GM04504 (cell line): Measurements from ENCODE around the gene AP4B1.
A peak's percentile ranks its signal among the peaks of the same experiment; 100 is the strongest.

ENCODE experiments used
- DNase-seq: peaks from one replicate; pipeline ENCODE4 v3.0.0-alpha.2; 2012; ENCODE audit warnings: low read depth

AP4B1 gene

DNA sequence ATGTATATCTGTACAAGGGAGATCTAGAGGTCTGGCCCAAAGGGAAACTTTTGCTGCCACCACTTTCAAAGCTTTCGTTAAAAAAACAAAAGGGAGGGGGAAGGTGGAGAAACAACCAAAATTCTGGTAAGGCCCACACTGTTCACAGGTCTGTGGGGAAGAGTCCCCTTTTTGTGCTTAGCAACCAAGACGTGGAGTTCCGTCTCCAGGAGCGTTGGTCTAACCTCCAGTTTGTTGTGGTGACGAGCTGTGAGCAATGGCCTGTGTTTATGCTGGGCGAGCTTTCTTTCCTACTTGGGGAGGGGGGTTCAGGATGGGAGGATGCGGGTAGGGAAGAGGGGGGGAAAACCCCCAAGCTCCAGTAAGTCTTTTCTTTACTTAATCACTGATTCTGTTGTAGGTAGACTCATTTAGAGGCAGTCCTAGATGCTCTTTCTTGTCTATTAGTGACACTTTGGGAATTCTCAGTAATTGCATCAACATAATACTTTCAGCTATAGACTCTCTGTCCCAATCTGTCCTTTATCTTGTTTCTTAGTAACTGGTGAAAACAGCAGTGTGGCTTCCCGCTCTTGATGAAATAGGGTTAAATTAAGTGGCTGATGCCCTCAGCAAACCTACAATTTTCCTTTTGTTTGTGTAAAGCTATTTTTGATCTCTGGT is 26.0 kb upstream of the AP4B1 start:
- no peak for DNase-seq

DNA sequence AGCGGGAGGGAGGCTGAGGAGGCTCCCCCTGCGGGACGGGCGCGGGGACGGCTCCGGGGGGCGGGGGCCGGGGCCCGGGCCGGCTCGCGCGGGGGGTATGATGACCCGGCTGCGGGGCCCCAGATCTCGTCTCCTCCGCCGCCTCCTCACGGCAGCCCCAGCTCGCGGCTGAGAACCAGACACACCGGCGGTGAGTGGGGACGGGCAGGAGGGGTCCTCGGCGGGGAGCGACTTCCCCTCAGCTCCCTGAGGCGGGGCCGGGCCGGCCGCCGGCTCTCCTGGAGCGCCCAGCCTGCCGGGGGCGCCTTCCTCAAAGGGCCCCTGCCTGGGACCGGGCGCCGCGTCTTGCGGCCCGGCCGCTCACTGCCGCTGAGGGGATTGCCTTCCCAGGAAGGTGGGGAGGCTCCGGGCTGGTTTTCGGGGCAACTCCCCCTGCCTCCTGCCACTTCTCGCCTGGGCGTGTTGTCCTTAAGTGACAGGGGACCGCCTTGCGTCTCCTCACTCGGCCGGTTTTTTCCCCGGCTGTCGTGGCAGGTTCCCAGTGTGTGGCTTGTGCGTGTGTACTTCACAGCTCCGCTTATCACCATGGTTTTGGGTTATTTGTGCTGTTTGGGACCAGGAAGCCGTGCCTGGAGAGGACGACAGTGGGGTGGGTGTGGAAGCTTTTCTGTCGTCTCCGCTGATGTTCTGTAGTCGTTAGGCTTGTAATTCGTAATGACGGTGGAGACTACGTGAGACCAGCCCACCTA is 25.3 kb upstream of the AP4B1 start:
- DNase-seq = no peak

- peak; percentile 73 for DNase-seq
These were observed 24.5 kb upstream of the AP4B1 start, which contains the start of gene HIPK1 for GRCh38 chr1:113928941-113929749. Gene HIPK1 (plus strand): TSS chr1:113929324.

GRCh38 chr1:113928187-113928930 is 23.8 kb upstream of the AP4B1 start:
- DNase-seq = no peak

- DNase-seq = no peak
These were observed 19.9 kb upstream of the AP4B1 start for GRCh38 chr1:113924473-113924872.

DNA sequence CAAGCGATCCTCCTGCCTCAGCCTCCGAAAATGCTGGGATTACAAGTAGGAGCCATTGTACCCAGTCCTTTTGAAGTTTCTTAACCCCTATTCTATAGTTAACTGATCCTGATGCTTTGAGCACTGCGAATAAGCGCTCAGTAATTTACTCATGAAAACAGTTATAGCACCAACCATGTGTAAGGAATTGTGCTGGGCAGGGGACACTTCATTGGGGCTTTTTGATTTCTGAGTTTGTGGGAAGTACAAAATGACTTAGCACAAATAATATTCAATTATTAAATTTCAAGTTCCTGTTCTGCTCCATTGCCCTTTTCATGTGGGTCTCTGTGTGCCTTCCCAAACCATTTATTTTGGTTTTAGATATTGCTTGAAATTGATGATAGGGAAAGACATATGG is 18.4 kb upstream of the AP4B1 start:
- no peak for DNase-seq

DNA sequence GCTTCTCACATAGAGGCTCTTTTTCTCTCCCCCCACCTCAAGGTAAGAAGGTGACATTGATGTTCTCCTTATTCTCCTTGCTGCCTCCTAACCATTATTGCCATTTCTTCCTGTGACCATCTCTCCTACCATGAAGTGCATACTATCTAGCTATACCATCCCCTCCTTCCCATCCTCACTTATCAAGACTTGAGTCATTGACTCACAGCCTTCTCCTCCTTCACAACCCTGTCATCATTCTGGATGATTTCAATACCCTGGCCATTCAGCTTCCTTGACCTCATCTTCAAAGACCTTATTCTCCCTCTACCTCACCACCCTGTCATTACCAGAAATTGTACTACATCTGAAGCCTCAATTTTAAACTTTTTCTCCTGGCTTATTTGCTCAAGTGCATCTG is 13.6 kb upstream of the AP4B1 start:
- no peak for DNase-seq

DNA sequence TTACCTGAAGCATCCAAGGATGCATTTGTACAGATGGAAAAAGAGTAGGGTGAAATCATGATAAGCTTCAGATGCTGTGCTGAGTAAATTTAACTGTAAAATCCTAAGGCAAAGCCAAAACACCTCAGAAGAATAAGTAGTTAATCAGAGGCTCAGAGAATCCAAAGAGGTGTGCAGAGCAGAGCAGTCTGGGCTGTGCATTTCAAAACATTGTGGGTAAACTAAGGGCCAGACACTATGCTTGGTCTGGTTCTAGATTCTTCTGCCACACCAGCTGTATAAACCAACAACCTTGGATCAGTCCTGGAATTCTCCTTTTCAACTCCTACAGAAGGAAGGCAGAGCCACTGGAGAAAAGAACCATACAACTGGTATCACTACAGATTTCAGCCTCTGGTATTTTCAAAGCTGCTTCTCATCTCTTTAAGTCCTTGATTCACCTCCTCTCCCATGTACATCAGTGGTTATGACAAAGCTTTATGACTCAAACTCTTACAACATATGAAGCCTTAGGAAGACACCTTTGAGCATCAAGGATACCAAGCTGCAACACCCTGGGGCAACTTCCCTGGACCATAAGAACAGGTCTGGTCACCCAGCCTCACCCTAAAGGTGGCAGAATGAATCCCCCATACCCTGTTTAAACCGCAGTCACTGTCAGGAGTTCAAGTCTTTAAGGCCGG is 12.9 kb upstream of the AP4B1 start:
- no peak for DNase-seq

DNA sequence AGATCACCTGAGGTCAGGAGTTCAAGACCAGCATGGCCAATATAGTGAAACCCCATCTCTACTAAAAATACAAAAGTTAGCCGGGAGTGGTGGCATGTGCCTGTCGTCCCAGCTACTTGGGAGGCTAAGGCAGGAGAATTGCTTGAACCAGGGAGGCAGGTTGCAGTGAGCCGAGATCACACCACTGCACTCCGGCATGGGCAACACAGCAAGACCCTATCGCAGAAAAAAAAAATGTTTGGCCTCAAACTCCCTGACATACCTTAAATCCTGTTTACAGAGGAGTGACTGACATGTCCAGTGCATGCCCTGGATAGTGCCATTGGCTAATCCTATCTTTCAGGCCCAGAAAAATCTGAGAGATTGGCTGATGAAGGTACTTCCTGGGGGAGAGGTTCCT is 12.4 kb upstream of the AP4B1 start:
- no peak for DNase-seq

GRCh38 chr1:113913887-113914664 is 9.5 kb upstream of the AP4B1 start:
- no peak for DNase-seq

GRCh38 chr1:113913312-113913668 is 8.7 kb upstream of the AP4B1 start:
- no peak for DNase-seq

- no peak for DNase-seq
These were observed 8.2 kb upstream of the AP4B1 start for GRCh38 chr1:113912594-113913311.

- no peak for DNase-seq
These were observed 849 bp upstream of the AP4B1 start for GRCh38 chr1:113905435-113905861.

GRCh38 chr1:113904293-113904673 is 316 bp downstream of the AP4B1 start:
- no peak for DNase-seq

- no peak for DNase-seq
These were observed 902 bp downstream of the AP4B1 start for GRCh38 chr1:113903501-113904292.

DNA sequence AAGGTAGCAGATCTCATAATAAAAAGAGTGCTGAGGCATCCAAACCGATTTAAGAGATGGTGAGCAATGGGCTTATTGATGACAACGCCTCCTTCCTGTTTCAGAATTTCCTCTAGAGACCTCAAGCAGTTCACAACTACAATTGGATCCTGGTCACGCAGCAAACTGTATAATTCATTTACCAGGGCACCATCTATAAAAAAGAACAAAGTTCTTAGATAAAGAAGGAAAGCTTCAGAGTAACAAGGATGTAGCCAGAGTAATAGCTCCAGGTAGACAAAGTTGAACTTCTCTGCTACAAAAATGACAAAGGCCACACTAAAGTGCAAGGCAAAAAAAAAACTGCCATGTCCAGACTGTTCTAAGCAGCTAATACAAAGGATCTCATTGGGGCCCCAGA is 3.4 kb downstream of the AP4B1 start:
- no peak for DNase-seq

GRCh38 chr1:113899111-113899510 is 5.5 kb downstream of the AP4B1 start:
- DNase-seq = no peak

DNA sequence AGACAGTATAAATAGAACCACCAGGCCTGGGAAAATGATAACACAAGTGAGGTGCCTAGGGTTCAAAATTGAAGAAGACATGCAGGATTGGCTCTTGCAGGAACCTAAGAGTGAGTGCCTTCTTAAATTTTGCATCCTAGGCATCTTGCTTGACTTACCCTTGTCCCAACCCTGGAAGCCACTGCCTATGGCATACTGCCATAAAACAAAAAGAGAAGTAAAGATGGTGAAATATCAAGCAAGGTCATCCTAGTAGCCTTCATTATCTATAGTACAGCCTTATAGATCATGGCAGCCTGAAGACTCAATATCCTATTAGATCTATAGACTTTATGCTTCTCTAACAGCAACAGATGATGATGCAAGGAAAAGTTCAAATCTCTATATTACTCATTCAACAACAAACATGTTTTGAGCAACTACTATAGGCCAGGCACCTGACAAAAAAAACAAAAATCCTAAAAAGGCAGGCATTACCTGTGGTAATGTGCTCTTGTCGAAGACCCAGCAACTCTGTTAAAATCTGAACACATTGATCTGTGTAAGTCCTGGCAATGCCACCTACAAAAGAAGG is 6.3 kb downstream of the AP4B1 start:
- DNase-seq = no peak

DNA sequence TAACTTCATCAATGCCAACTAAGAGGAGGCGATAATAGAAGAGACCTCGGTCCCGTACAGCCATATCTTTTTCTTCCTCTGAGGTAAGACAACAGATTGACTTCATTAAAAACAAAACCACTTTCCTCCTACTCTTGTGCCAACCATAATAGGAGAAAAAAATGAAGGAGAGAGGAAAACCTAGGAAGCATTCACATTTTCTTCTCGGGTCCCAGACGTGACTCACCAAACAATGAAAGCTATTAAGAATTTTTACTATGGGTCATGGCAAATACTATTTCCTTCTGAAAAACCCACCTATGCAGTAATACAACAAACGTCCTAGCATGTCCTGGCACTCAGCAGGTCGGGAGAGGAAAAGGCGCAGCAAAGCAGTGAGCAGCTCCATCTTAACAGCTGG is 8.6 kb downstream of the AP4B1 start:
- no peak for DNase-seq
